K562 treated with DMSO at 1 percent for 48 hours (cell line): ENCODE measurements around the gene PRR7. TPM values are rescaled to one million over a fixed set of nuclear protein-coding genes. Genes with fewer than 3 reads are reported as not detected.

ENCODE experiments used
- total RNA-seq: library from RNA; unstranded; fragments of 300-600 nt; gene quantifications from 2 replicates; pipeline ENCODE4 v1.2.3, GENCODE V29; 2022; ENCODE audit warnings: low replicate concordance; ENCODE audit errors: extremely low read depth

PRR7 gene, protein sequence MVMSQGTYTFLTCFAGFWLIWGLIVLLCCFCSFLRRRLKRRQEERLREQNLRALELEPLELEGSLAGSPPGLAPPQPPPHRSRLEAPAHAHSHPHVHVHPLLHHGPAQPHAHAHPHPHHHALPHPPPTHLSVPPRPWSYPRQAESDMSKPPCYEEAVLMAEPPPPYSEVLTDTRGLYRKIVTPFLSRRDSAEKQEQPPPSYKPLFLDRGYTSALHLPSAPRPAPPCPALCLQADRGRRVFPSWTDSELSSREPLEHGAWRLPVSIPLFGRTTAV
- not detected in 2 replicates for total RNA-seq

DNA sequence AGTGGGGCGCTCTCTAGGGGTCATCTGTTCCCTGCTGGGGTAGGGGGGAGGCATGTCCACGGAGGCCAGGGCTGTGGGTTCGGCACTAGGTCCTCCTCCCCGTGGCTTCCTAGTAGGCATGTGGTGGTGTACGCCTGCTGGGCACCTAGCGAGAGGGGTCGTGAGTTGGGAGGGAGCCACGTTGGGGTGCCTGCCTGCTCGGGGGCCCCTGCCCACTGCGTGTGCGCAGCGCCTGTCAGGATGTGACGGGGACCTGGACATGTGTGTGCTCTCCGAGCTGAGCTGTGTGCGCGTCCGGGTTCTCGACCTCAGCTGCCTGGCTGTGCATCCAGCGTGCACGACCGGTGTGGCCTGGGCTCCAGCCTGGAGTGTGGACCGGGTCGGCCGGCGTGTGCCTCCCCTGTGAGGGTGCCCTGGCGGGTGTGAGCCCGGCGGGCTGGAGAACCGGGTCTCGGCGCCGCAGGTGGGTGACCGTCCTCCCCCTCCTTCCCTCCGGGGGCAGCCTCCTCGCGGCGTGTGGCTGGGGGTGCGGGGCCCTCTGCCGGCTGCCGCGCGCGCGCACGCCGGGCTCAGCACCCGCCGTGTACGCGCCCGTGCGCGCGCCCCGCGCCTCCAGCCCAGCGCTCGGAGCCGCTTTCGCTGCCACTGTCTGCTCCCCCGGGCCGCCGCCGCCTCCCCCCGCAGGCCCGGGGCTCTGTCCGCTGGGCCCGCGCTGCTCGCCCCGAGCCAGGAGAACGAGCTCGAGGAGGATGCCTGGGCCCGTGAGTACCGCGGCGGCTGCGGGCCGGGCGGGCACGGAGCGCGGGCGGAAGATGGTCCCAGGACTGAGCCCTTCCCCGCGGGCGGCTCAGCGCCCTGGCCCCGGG is at the start of gene PRR7:
Gene PRR7, plus strand, starts transcription at position 615 of the 866 bp plus-strand sequence. CDS start 8,254 bp downstream, outside the sequence.

DNA sequence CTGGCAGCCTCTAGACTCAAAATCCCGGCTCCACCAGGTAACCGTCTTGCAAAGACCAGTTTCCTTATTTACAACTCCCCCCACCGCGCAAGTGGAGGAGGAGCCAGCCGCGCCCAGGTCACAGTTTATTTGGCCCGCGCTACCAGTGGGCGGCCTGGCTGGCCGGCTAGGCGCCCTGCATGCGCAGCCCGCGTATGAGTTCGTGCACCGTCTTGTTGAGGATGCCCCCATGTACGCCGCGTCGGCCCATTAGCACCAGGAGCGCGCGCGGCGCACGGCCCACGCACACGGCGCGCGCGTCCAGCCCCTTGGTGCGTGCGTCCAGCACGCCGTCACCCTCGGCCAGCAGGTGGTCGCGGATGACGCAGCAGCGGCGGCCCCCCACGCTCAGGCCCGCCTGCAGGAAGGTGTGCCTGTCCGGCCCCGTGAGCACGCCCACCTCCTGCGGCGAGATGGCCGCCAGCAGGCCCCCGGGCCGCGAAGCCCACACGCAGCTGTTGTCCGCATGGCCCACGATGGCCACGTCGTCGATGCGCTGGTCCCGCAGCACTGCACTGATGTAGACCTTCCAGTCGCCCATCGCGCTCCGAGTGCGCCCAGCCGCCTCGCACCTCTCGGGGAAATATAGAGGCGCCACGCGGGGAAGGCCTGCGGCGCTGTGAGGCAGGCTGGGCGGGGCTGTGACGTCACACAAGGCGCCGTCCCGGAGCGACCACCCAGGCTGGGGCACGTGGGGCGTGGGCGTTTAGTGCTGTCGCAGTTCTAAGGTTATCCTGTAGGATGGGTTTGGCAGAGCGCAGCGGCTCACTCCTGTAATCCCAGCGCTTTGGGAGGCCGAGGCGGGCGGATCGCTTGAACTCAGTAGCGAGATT is 46.4 kb upstream of the PRR7 start, which contains the start of gene PFN3:
Gene PFN3, minus strand, starts transcription at position 665 of the 872 bp plus-strand sequence. Its CDS starts 85 bp downstream, at position 580.

DNA sequence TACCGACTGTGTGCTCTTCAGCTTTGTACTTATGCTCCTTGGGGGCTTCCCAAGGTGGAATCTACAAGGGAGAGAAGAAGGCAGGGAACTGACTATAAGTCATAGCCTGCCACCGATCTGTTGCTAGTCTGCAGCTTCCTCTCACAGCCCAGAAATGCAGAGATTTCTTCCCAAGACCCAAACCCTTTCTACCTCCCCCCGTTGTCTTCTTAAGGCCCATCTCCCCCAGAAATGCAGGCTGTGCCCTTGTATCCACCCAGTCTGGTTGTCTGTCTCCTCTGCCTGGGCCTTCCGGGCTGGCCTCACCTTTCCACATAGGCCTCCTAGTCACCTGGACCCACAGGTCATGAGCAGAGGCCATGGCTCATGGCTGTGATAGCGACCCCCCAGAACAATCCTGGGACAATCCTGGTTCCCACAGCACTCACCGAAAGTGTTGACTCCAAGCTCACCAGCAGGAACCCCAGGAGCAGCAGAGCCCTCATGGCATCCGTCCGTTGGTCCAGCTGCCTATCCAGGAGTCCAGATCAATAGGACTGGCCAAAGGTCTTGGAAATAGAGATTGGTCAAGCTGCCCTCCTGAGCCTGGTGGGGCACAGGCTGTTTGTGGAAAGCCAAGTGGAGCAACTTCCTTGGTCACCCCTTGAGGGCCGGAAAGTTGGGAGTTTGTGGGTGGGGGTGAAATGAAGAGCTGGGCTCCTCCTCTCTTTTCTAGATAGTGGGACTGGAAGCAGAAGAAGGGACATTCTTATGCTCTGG is 37.4 kb upstream of the PRR7 start, which contains the start of gene F12:
Gene F12, minus strand, starts transcription at position 522 of the 759 bp plus-strand sequence. Its CDS starts 37 bp downstream, at position 485.

DNA sequence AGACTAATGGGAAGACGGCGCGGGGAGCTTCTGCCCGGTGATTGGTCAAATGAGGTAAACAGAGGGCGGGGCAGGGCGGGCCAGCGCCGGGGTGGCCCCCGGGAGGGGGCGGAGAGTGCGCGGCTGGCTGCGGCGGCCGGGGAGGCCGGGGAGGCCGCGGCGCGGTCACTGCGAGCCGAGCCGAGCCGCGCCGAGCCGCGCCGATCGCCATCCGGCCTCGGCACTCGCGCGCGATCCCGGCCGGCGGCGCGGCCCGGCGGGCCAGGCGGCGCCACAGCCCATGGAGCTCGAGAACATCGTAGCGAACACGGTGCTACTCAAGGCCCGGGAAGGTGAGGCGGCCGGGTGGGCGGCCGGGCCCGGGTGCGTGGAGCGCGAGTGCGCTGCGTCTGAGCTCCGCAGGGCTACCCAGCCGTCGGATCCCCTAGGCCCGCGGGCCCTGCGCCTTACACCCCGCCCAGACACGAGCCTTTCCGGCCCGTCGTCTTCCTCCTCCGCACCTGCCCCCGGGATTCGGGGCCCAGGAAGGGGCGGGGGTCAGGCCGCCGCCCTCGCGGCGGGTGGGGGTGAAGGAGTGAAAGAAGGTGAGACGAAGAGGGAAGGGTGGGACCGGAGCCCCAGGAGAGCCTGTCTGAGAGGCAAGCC is 19.9 kb upstream of the PRR7 start, which contains the start of gene GRK6:
Gene GRK6, plus strand, starts transcription at position 111 of the 645 bp plus-strand sequence. Its CDS starts 170 bp downstream, at position 281.

DNA sequence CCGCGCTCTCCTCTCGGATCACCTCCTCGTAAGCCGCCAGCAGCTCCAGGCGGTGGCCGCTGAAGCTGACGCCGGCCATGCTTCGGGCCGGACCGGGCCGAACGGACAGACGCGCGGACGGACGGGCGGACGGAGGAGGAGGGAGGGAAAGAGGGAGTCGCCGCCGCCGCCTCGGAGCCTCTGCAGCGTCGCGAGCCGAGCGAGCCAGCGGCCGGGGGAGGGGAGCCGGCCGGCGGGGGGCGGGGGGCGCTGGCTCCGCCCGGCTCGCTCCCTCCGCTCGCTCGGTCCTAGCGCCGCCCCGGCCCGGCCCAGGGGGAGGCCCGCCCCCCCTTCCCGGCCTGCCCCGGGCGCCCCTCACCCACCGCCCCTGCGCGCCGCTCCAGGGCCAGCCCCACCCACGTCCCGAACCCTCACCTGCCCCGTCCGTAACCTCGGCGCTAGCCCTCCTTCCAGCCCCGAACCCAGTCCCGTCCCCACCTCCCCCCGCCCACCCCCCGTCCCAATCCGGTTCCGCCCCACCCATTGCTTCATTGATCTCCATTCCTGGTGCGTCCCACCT is 26.9 kb downstream of the PRR7 start, which contains the start of gene DBN1:
Gene DBN1, minus strand, starts transcription at position 192 of the 559 bp plus-strand sequence. Its CDS starts 113 bp downstream, at position 79.

DNA sequence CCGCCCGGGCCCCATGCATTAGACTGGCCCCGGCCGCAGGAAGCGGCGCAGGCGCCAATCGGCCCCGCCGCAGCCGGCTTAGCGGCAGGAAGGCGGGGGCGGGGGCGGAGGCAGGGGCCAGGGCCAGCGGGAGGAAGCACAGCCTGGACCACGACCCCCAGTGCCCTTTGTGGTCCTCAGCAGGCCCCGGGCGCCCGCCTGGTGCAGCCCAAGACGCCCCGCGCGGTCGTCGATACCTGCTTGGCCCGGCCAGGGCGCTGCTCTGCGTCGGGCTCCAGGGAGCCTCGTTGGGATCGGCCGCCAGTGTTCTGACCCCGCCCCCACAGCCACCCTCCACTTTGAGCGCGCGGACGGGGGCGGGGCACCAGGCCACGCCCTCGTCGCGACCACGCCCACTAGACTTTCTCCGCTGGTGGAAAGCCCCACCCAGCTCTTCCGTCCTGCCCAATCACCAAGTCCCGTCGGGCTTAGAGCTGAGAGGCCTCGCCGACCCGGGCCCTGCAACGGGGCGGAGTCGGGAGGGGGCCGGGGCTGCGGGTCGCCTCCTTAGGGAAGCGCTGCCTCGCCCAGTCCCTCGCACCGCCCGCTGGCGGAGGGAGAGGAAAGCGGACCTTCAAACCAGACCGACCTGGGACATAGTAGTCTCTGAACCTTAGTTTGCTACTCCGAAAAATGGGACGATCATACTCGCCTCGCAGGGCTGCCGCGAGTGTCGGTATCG is 50.8 kb downstream of the PRR7 start, which contains the start of gene PDLIM7:
Gene PDLIM7, minus strand, starts transcription at position 313 of the 721 bp plus-strand sequence. CDS start 1,092 bp downstream, outside the sequence.

Other genes with a start within 250 kb of the PRR7 start
- gene RAB24, start 143.1 kb upstream of the PRR7 start, total RNA-seq: not detected in 2 replicates
- not detected in 2 replicates for gene PRELID1, start 143.0 kb upstream of the PRR7 start, total RNA-seq
- gene MXD3, start 134.9 kb upstream of the PRR7 start, total RNA-seq: not detected in 2 replicates
- gene LMAN2, start 95.1 kb upstream of the PRR7 start, total RNA-seq: 1,046 TPM in 1 of 2 replicates, not detected in the other
- not detected in 2 replicates for gene RGS14, start 88.9 kb upstream of the PRR7 start, total RNA-seq
- not detected in 2 replicates for gene SLC34A1, start 62.4 kb upstream of the PRR7 start, total RNA-seq
- gene PFN3, start 46.2 kb upstream of the PRR7 start, total RNA-seq: not detected in 2 replicates
- not detected in 2 replicates for gene F12, start 37.2 kb upstream of the PRR7 start, total RNA-seq
- gene GRK6, start 20.1 kb upstream of the PRR7 start, total RNA-seq: not detected in 2 replicates
- gene DBN1, start 26.8 kb downstream of the PRR7 start, total RNA-seq: not detected in 2 replicates
- not detected in 2 replicates for gene PDLIM7, start 50.8 kb downstream of the PRR7 start, total RNA-seq
- not detected in 2 replicates for gene DOK3, start 63.0 kb downstream of the PRR7 start, total RNA-seq
- not detected in 2 replicates for gene DDX41, start 70.1 kb downstream of the PRR7 start, total RNA-seq
- gene FAM193B, start 107.7 kb downstream of the PRR7 start, total RNA-seq: not detected in 2 replicates
- 295 TPM in 1 of 2 replicates, not detected in the other for gene TMED9, start 145.4 kb downstream of the PRR7 start, total RNA-seq
- gene B4GALT7, start 153.3 kb downstream of the PRR7 start, total RNA-seq: not detected in 2 replicates